Gastrocnemius medialis (tissue), 4 donors: ENCODE measurements around the gene AUTS2. TPM values are rescaled to one million over a fixed set of nuclear protein-coding genes. Genes with fewer than 3 reads are reported as not detected.

ENCODE experiments used
- ATAC-seq, 2 donors: fragments of 150-250 bp; one replicate each; pipeline ENCODE4 v1.9.1; 2016
- DNase-seq, 2 donors: peaks; one replicate each; pipeline ENCODE4 v3.0.0-alpha.2; 2019
- H3K27ac ChIP-seq, 4 donors: fragments of 200-600 bp; sonication (generic); 1 replicate in 1 of 4; 2 replicates in 3 of 4; pipeline ENCODE4 v1.5.1; 2016 to 2018; ENCODE audit warnings: mild to moderate bottlenecking in 2 of 4, moderate library complexity in 1 of 4
- H3K27me3 ChIP-seq, 3 donors: fragments of 200-600 bp; sonication (generic) in 2 of 3; 1 replicate in 1 of 3; 2 replicates in 2 of 3; pipeline versions ENCODE4 v1.5.1 to v1.6.0; 2016 to 2019; ENCODE audit warnings: mild to moderate bottlenecking in 1 of 3, moderate library complexity in 1 of 3
- H3K36me3 ChIP-seq, 2 donors: fragments of 200-600 bp; sonication (generic) in 1 of 2; one replicate each; pipeline ENCODE4 v1.5.1; 2017 to 2018
- H3K4me1 ChIP-seq, 2 donors: fragments of 200-600 bp; sonication (generic) in 1 of 2; one replicate each; pipeline ENCODE4 v1.5.1; 2016 to 2017; ENCODE audit warnings: mild to moderate bottlenecking in 2 of 2
- H3K4me3 ChIP-seq, 4 donors: fragments of 200-600 bp; sonication (generic) in 3 of 4; 1 replicate in 1 of 4; 2 replicates in 3 of 4; pipeline ENCODE4 v1.5.1; 2016 to 2019; ENCODE audit warnings: mild to moderate bottlenecking in 2 of 4
- H3K9me3 ChIP-seq, 3 donors: fragments of 200-600 bp; sonication (generic) in 2 of 3; 1 replicate in 1 of 3; 2 replicates in 2 of 3; pipeline ENCODE4 v1.5.1; 2016 to 2019
- POLR2A ChIP-seq, 2 donors: fragments of 450-650 bp; IDR thresholded peaks; one replicate each; pipeline ENCODE4 v1.6.1; 2017; ENCODE audit warnings: antibody characterized with exemption in 2 of 2, mild to moderate bottlenecking in 2 of 2, moderate library complexity in 2 of 2
- in situ Hi-C, 4 donors: fragments of 200-750 bp; cut with MboI; loops; one replicate each; pipeline versions ENCODE4 v1.15.0 to v1.8.0; 2017; ENCODE audit warnings: low sequenced_read_pairs in 4 of 4
- intact Hi-C: fragments of 100-400 bp; cut with DNase I; formaldehyde crosslinking; loops from one replicate; pipeline ENCODE4 v1.15.1; 2023; ENCODE audit warnings: low total_unique reads
- total RNA-seq, 4 donors: library from RNA; depleted of rRNA; stranded (reverse); fragments of >200 nt; gene quantifications; one replicate each; pipeline versions ENCODE4 v1.1.0 to v1.2.3, GENCODE V29; 2016
- TF ChIP-seq, protein P1 (sequence below), 5 experiments: fragments of 450-650 bp in 3 of 5; fragments of 200-600 bp in 2 of 5; sonication (generic) in 2 of 5; IDR thresholded peaks in 4 of 5; conservative IDR thresholded peaks in 1 of 5; 1 replicate in 4 of 5; 2 replicates in 1 of 5; pipeline ENCODE4 v1.5.1; 2016 to 2019; ENCODE audit warnings: antibody characterized with exemption in 5 of 5, mild to moderate bottlenecking in 3 of 5, moderate library complexity in 3 of 5

AUTS2 gene
- total RNA-seq, 4 donors from 2014 or later, result 2.5 to 16.2 (median 8.5) TPM

DNA sequence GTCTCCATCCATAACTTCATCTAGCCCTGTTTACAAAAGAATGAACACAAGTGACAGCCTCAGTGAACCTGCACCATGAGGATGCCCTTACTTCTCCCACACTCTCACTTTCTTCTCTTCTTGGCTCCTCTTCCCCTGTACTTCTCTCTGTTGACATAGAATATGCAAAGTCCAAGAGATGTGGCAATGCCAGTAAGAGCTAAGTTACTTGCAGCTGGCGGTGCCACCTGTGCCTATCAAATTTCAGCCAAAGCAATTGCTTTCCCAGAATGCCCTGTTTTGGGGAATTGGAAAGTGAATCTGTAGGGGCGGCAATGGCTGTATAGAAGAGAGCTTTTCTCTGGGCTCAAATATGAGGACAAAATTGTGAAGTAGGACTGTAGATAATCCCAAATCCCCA lies 557.8 kb downstream of the AUTS2 start:
- ATAC-seq (peak; percentile 96 to 100), DNase-seq (peak; percentile 58 to 59)
- H3K27me3 ChIP-seq, result no peaks in the 10 kb centered on the region
- peak overlapping the region in 2 of 4 donors; percentile 21 to 23 for H3K4me3 ChIP-seq
- H3K27ac ChIP-seq, result peak overlapping the region in 1 of 4 donors; percentile 51
- TF ChIP-seq, protein P1, sequence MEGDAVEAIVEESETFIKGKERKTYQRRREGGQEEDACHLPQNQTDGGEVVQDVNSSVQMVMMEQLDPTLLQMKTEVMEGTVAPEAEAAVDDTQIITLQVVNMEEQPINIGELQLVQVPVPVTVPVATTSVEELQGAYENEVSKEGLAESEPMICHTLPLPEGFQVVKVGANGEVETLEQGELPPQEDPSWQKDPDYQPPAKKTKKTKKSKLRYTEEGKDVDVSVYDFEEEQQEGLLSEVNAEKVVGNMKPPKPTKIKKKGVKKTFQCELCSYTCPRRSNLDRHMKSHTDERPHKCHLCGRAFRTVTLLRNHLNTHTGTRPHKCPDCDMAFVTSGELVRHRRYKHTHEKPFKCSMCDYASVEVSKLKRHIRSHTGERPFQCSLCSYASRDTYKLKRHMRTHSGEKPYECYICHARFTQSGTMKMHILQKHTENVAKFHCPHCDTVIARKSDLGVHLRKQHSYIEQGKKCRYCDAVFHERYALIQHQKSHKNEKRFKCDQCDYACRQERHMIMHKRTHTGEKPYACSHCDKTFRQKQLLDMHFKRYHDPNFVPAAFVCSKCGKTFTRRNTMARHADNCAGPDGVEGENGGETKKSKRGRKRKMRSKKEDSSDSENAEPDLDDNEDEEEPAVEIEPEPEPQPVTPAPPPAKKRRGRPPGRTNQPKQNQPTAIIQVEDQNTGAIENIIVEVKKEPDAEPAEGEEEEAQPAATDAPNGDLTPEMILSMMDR (IDR thresholded peaks at IDR 0.05 in 4 of 5, conservative IDR thresholded peaks at IDR 0.05 in 1 of 5), result no peak
- no peak for TF ChIP-seq POLR2A (IDR thresholded peaks at IDR 0.05)
- intact Hi-C loops, result loop anchor here (10.0 kb wide), 1 partner anchor 539 kb away; no protein-coding TSS in a partner anchor
- in situ Hi-C loops, result loop anchor here in 2 of 4 donors (10.0 kb wide), 1 partner anchor 111 kb away; no protein-coding TSS in a partner anchor
- H3K4me1 ChIP-seq, result peaks cover 6 to 32% of the 10 kb centered on the region in 2 donors
- no peaks in the 10 kb centered on the region for H3K36me3 ChIP-seq
- H3K9me3 ChIP-seq, result no peaks in the 10 kb centered on the region

DNA sequence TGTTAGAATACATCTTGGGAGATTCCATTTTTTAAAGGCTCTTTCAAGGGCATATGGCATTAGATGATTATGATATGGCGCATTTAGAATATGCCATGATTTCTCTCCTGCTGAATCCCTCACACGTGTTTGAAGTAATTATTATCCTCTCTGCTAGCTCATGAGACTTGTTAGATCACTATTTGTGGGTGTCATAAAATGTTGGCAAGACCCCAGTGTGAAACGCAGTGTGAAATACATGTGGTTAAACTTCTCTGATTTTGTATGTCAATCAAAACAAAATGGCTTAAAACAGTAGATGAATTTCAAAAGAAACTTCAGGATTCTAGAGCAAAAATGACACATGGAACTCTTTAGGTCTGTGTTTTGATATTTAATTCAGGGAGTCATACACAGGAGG lies 560.8 kb downstream of the AUTS2 start:
- Histone ChIP-seq H3K4me1 (peaks cover 5 to 24% of the 10 kb centered on the region in 2 donors), H3K27me3 (no peaks in the 10 kb centered on the region), H3K36me3 (no peaks in the 10 kb centered on the region), H3K9me3 (no peaks in the 10 kb centered on the region), H3K4me3 (no peak overlapping the region), H3K27ac (no peak overlapping the region)
- DNase-seq (no peak), ATAC-seq (no peak)
- TF ChIP-seq, protein P1 (IDR thresholded peaks at IDR 0.05 in 4 of 5, conservative IDR thresholded peaks at IDR 0.05 in 1 of 5), result no peak
- no peak for TF ChIP-seq POLR2A (IDR thresholded peaks at IDR 0.05)
- in situ Hi-C loops (loop anchor here in 2 of 4 donors (10.0 kb wide), 1 partner anchor 114 kb away; no protein-coding TSS in a partner anchor), intact Hi-C loops (loop anchor here (10.0 kb wide), 1 partner anchor 536 kb away; no protein-coding TSS in a partner anchor)

DNA sequence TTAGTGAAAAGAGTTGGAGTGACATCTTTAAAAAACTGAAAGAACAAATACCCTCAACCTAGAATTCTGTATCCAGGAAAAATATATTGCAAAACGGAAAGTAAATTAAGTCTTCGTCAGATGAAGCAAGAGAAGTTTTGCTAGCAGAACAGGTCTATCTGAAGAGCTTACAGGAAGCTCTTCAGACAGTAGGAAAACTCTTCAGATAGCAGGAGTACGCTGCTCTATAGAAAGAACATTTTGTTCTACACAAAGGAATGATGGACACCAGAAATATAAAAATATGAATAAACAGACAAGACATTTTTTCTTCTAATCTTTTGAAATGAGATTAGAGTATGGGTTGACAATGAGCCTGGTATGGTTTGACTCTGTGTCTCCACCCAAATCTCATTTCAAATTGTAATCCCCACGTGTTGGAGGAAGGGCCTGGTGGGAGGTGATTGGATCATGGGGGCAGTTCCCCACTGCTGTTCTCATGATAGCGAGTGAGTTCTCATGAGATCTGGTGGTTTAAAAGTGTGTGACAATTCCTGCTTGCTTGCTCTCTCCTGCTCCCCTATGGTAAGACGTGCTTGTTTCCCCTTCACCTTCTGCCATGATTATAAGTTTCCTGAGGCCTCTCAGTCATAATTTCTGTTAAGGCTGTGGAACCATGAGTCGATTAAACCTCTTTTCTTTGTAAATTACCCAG lies 567.3 kb downstream of the AUTS2 start:
- Histone ChIP-seq H3K9me3 (no peaks in the 10 kb centered on the region), H3K27me3 (no peaks in the 10 kb centered on the region), H3K27ac (no peak overlapping the region), H3K36me3 (no peaks in the 10 kb centered on the region), H3K4me3 (no peak overlapping the region), H3K4me1 (no peaks in the 10 kb centered on the region)
- in situ Hi-C loops (no loop called here), intact Hi-C loops (no loop called here)
- TF ChIP-seq POLR2A (IDR thresholded peaks at IDR 0.05), result no peak
- TF ChIP-seq, protein P1 (IDR thresholded peaks at IDR 0.05 in 4 of 5, conservative IDR thresholded peaks at IDR 0.05 in 1 of 5), result no peak
- DNase-seq, result no peak
- ATAC-seq, result no peak

DNA sequence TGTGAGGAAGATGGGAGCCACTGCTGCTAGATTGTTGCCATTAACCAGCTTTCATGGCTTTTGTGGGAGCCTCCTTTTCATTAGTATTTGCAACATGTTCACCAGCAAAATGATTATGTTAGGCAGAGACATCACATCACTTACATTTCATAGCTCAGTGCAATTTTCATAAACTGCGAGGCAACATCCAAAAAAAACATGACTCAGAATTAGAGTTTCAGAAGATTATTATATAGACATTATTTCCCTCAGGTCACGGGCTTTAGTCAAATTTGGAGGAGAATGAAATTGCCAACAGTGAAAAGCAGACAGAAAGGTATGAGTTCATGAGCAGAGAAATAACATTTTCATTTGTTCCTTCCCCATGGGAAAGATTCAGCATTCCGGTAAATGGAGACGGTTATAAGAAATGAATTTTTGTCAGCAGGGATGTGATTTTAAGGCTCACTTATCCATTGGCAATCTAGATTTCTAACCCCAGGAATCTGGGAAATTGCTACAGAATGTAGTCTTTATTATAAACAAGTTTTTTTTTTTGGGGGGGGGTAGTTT lies 573.2 kb downstream of the AUTS2 start:
- Histone ChIP-seq H3K27ac (no peak overlapping the region), H3K27me3 (no peaks in the 10 kb centered on the region), H3K4me1 (no peaks in the 10 kb centered on the region), H3K4me3 (no peak overlapping the region), H3K36me3 (no peaks in the 10 kb centered on the region), H3K9me3 (no peaks in the 10 kb centered on the region)
- DNase-seq (no peak), ATAC-seq (no peak)
- TF ChIP-seq, protein P1 (IDR thresholded peaks at IDR 0.05 in 4 of 5, conservative IDR thresholded peaks at IDR 0.05 in 1 of 5), result no peak
- TF ChIP-seq POLR2A (IDR thresholded peaks at IDR 0.05), result no peak
- in situ Hi-C loops, result no loop called here
- intact Hi-C loops, result no loop called here
